Right atrium auricular region (tissue), 2 donors: ENCODE results near the gene RSPO4. TPM values are rescaled to one million over a fixed set of nuclear protein-coding genes. Genes with fewer than 3 reads are reported as not detected.

ENCODE experiments used
- DNase-seq: peaks from one replicate; pipeline ENCODE4 v3.0.0-alpha.2; 2019; ENCODE audit warnings: low spot score
- H3K27ac ChIP-seq, 2 donors: fragments of 200-600 bp; sonication (generic); 1 replicate in 1 of 2; 2 replicates in 1 of 2; pipeline ENCODE4 v1.5.1; 2016 to 2019
- H3K27me3 ChIP-seq, 2 donors: fragments of 200-600 bp; sonication (generic); one replicate each; pipeline versions ENCODE4 v1.5.1 to v1.6.0; 2017 to 2019
- H3K36me3 ChIP-seq: fragments of 200-600 bp; sonication (generic); one replicate; pipeline ENCODE4 v1.5.1; 2016
- H3K4me1 ChIP-seq, 2 donors: fragments of 200-600 bp; sonication (generic); one replicate each; pipeline versions ENCODE4 v1.5.1 to v1.6.0; 2017 to 2019
- H3K4me3 ChIP-seq, 2 donors: fragments of 200-600 bp; sonication (generic); 1 replicate in 1 of 2; 2 replicates in 1 of 2; pipeline ENCODE4 v1.5.1; 2017 to 2019; ENCODE audit warnings: mild to moderate bottlenecking in 1 of 2, moderate library complexity in 1 of 2
- H3K9me3 ChIP-seq, 2 donors: fragments of 200-600 bp; sonication (generic); one replicate each; pipeline ENCODE4 v1.5.1; 2019
- total RNA-seq, 2 donors: library from RNA; depleted of rRNA; stranded (reverse); fragments of >200 nt; gene quantifications; one replicate each; pipeline ENCODE4 v1.1.0, GENCODE V29; 2016
- TF ChIP-seq, protein P1 (sequence below), 2 donors: fragments of 200-600 bp; sonication (generic); IDR thresholded peaks; one replicate each; pipeline ENCODE4 v1.5.1; 2019; ENCODE audit warnings: antibody characterized with exemption in 2 of 2

The RSPO4 gene
- total RNA-seq, 2 donors from 2014 or later, result 0.15 to 0.20 TPM

DNA sequence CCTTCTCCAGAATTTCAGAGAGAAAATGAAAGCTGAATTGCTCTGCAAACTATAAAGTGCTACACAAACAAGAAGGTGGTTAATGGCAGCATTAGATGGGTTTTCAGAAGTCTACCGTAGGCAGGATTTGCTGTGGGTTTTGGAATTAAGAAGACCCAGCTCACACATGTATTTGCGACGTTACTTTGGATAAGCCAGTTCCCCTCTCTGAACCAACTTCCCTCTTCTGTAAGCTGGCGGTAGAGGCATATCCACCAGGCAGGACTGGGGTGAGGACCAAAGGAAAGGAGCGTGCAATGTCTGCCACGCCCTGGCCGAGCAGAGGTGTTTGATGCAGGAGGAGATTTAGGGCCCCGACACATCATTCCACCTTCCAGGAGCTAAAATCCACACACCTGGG, 6.9 kb downstream of the RSPO4 start:
- TF ChIP-seq, protein P1, sequence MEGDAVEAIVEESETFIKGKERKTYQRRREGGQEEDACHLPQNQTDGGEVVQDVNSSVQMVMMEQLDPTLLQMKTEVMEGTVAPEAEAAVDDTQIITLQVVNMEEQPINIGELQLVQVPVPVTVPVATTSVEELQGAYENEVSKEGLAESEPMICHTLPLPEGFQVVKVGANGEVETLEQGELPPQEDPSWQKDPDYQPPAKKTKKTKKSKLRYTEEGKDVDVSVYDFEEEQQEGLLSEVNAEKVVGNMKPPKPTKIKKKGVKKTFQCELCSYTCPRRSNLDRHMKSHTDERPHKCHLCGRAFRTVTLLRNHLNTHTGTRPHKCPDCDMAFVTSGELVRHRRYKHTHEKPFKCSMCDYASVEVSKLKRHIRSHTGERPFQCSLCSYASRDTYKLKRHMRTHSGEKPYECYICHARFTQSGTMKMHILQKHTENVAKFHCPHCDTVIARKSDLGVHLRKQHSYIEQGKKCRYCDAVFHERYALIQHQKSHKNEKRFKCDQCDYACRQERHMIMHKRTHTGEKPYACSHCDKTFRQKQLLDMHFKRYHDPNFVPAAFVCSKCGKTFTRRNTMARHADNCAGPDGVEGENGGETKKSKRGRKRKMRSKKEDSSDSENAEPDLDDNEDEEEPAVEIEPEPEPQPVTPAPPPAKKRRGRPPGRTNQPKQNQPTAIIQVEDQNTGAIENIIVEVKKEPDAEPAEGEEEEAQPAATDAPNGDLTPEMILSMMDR (IDR thresholded peaks at IDR 0.05), result no peak

DNA sequence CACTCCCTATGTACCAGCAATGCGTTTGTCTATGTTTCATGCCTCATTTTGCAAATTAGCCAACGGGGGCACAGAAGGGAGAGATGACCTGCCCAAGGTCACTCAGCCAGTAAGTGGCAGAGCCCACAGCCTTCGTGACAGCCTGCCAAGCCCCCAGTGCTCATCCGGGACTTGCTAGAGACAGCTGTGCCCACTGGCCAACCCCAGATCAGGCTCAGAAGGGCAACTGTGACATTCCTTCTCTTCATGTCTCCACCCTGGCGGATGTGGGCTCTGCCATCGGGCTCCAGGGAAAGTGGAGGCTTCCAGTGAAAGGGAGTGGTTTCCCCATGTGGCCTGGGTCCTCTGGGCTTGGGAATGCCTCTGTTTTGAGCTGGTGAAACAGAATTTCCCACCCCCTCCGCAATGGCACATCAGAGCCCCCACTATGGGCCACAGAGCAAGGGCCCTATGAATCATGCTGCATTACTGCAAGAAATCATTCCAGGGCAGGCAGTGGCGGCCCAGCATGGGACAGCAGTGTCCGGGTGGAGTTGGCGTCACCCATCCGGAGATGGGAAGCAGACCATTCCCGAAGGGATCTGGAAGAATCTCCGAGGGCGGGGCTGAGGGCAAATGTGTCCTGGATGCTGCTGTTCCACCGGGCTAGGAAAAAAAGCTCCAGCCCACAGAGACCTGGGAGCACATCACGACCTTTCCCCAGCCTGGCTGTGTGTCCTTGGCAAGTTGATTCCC, 9.1 kb downstream of the RSPO4 start:
- TF ChIP-seq, protein P1 (IDR thresholded peaks at IDR 0.05), result no peak
- no peaks in the 10 kb centered on the region for H3K4me1 ChIP-seq
- no peaks in the 10 kb centered on the region for H3K9me3 ChIP-seq
- no peaks in the 10 kb centered on the region for H3K36me3 ChIP-seq
- H3K27me3 ChIP-seq, result no peaks in the 10 kb centered on the region
- no peak overlapping the region for H3K27ac ChIP-seq
- no peak for DNase-seq
- H3K4me3 ChIP-seq, result no peak overlapping the region

More for the DNA sequence above, 6.9 kb downstream of the RSPO4 start:
- Histone ChIP-seq H3K27me3 (no peaks in the 10 kb centered on the region), H3K36me3 (no peaks in the 10 kb centered on the region), H3K4me1 (no peaks in the 10 kb centered on the region), H3K9me3 (no peaks in the 10 kb centered on the region), H3K4me3 (no peak overlapping the region), H3K27ac (no peak overlapping the region)
- no peak for DNase-seq

- H3K36me3 ChIP-seq, result no peaks in the 10 kb centered on the region
- H3K4me1 ChIP-seq, result no peaks in the 10 kb centered on the region
- H3K27me3 ChIP-seq, result no peaks in the 10 kb centered on the region
- TF ChIP-seq, protein P1 (IDR thresholded peaks at IDR 0.05), result no peak
- H3K27ac ChIP-seq, result no peak overlapping the region
- no peak overlapping the region for H3K4me3 ChIP-seq
- DNase-seq, result no peak
- no peaks in the 10 kb centered on the region for H3K9me3 ChIP-seq
Observed at GRCh38 chr20:991850-992249, 10.3 kb downstream of the RSPO4 start.

- Histone ChIP-seq H3K4me1 (no peaks in the 10 kb centered on the region), H3K9me3 (no peaks in the 10 kb centered on the region), H3K4me3 (no peak overlapping the region), H3K36me3 (no peaks in the 10 kb centered on the region), H3K27ac (no peak overlapping the region), H3K27me3 (no peaks in the 10 kb centered on the region)
- TF ChIP-seq, protein P1 (IDR thresholded peaks at IDR 0.05), result no peak
- no peak for DNase-seq
Observed at GRCh38 chr20:990293-990959, 11.7 kb downstream of the RSPO4 start.

GRCh38 chr20:988272-988671, 13.8 kb downstream of the RSPO4 start:
- Histone ChIP-seq H3K4me1 (no peaks in the 10 kb centered on the region), H3K4me3 (no peak overlapping the region), H3K27me3 (no peaks in the 10 kb centered on the region), H3K9me3 (no peaks in the 10 kb centered on the region), H3K36me3 (no peaks in the 10 kb centered on the region), H3K27ac (no peak overlapping the region)
- DNase-seq, result no peak
- TF ChIP-seq, protein P1 (IDR thresholded peaks at IDR 0.05), result no peak
